Purkinje cell (primary cell): ENCODE data around the gene PLA2G7. TPM values are rescaled to one million over a fixed set of nuclear protein-coding genes. Genes with fewer than 3 reads are reported as not detected.

ENCODE experiments used
- polyA plus RNA-seq: library from polyadenylated mRNA; unstranded; fragments of >200 nt; fragmentation: Nextera tagmentation; gene quantifications from 2 replicates; pipeline ENCODE4 v1.2.1, GENCODE V29; 2014

The PLA2G7 gene
- polyA plus RNA-seq: 1.7 and 5.4 TPM in 2 replicates

GRCh38 chr6:46734867-46735719 lies at the start of gene PLA2G7:
Gene PLA2G7, minus strand, starts transcription at chr6:46735375. Its CDS starts 12,484 bp downstream, at chr6:46722891.

GRCh38 chr6:46746696-46747095 lies 11.5 kb upstream of the PLA2G7 start, which contains the start of gene ANKRD66:
Gene ANKRD66, plus strand, starts transcription at chr6:46746933. Its CDS starts 5,016 bp downstream, at chr6:46751949.

GRCh38 chr6:46687619-46688097 lies 47.5 kb downstream of the PLA2G7 start, which contains the start of gene TDRD6:
Gene TDRD6, plus strand, starts transcription at chr6:46687885. Its CDS starts 244 bp downstream, at chr6:46688129.

Other genes starting within 250 kb of the PLA2G7 start
- 92.0 and 111 TPM in 2 replicates for gene RCAN2, start 243.9 kb downstream of the PLA2G7 start, polyA plus RNA-seq
- gene CYP39A1, start 82.6 kb downstream of the PLA2G7 start, polyA plus RNA-seq: 20.5 and 22.6 TPM in 2 replicates
- 97.0 and 98.6 TPM in 2 replicates for gene SLC25A27, start 82.4 kb downstream of the PLA2G7 start, polyA plus RNA-seq
- gene TDRD6, start 47.5 kb downstream of the PLA2G7 start, polyA plus RNA-seq: 2.1 and 3.6 TPM in 2 replicates
- gene ANKRD66, start 11.6 kb upstream of the PLA2G7 start, polyA plus RNA-seq: not detected in 2 replicates
- not detected in 2 replicates for gene MEP1A, start 58.0 kb upstream of the PLA2G7 start, polyA plus RNA-seq
- 0.06 TPM in 1 of 2 replicates, not detected in the other for gene ADGRF5, start 186.6 kb upstream of the PLA2G7 start, polyA plus RNA-seq